Neural cell (in vitro differentiated cells): ENCODE measurements around the gene PTOV1. TPM values are rescaled to one million over a fixed set of nuclear protein-coding genes. Genes with fewer than 3 reads are reported as not detected.

Experiments used
- H2AFZ ChIP-seq: fragments of 200-600, 300-800 bp; sonication (generic), shearing (Covaris generic); 2 replicates; pipeline ENCODE4 v1.6.0; 2014; ENCODE audit warnings: low read depth, mild to moderate bottlenecking, antibody characterized with exemption, low read length, moderate library complexity
- H3F3A ChIP-seq: fragments of 200-600 bp; shearing (Covaris generic); 2 replicates; pipeline ENCODE4 v1.6.1; 2016; ENCODE audit warnings: mild to moderate bottlenecking, moderate library complexity, mixed read lengths, antibody characterized with exemption, low read length; ENCODE audit not compliant: insufficient read depth, poor library complexity, severe bottlenecking
- H3K27ac ChIP-seq: fragments of 200-600, 300-800 bp; sonication (generic), shearing (Covaris generic); 2 replicates; pipeline ENCODE4 v1.5.1; 2014; ENCODE audit warnings: mild to moderate bottlenecking, low read length, moderate library complexity
- H3K27me3 ChIP-seq: fragments of 300-800, 200-600 bp; sonication (generic), shearing (Covaris generic); 2 replicates; pipeline ENCODE4 v1.6.0; 2014; ENCODE audit warnings: mild to moderate bottlenecking, low read depth, low read length, moderate library complexity; ENCODE audit not compliant: insufficient read depth
- H3K36me3 ChIP-seq: fragments of 300-800, 200-600 bp; sonication (generic), shearing (Covaris generic); 2 replicates; pipeline ENCODE4 v1.5.1; 2014; ENCODE audit warnings: mild to moderate bottlenecking, antibody characterized with exemption, low read length, moderate library complexity; ENCODE audit not compliant: insufficient read depth
- H3K4me2 ChIP-seq: fragments of 300-800, 200-600 bp; sonication (generic), shearing (Covaris generic); 2 replicates; pipeline ENCODE4 v1.6.0; 2014; ENCODE audit warnings: mild to moderate bottlenecking, low read length
- H3K4me3 ChIP-seq: fragments of 300-800, 200-600 bp; sonication (generic), shearing (Covaris generic); 2 replicates; pipeline ENCODE4 v1.5.1; 2014; ENCODE audit warnings: mild to moderate bottlenecking, low read length, moderate library complexity
- H3K79me2 ChIP-seq: fragments of 200-600 bp; shearing (Covaris generic); replicated peaks from 2 replicates; pipeline ENCODE4 v1.6.0; 2014; ENCODE audit warnings: mild to moderate bottlenecking, low read length, moderate library complexity; ENCODE audit not compliant: insufficient read depth
- H3K9ac ChIP-seq: fragments of 300-800, 200-600 bp; sonication (generic), shearing (Covaris generic); 2 replicates; pipeline ENCODE4 v1.6.1; 2016; ENCODE audit warnings: mild to moderate bottlenecking, low read length, mixed read lengths
- H3K9me2 ChIP-seq: fragments of 200-600 bp; shearing (Covaris generic); 2 replicates; pipeline ENCODE4 v1.6.1; 2016; ENCODE audit warnings: mild to moderate bottlenecking, low read length, mixed read lengths; ENCODE audit not compliant: insufficient read depth
- H3K9me3 ChIP-seq: fragments of 200-600, 300-800 bp; sonication (generic), shearing (Covaris generic); 2 replicates; pipeline ENCODE4 v1.6.1; 2016; ENCODE audit warnings: mild to moderate bottlenecking, mixed run types, low read length, moderate library complexity, mixed read lengths
- H4K20me1 ChIP-seq: fragments of 200-600 bp; shearing (Covaris generic); 2 replicates; pipeline ENCODE4 v1.6.1; 2016; ENCODE audit warnings: mild to moderate bottlenecking, mixed run types; ENCODE audit not compliant: insufficient read depth
- CTCF ChIP-seq: fragments of 450-650 bp; IDR thresholded peaks from 2 replicates; pipeline ENCODE4 v1.5.1; 2014; ENCODE audit warnings: antibody characterized with exemption, mild to moderate bottlenecking, moderate library complexity; ENCODE audit not compliant: poor library complexity, severe bottlenecking
- EP300 ChIP-seq: fragments of 450-650 bp; conservative IDR thresholded peaks from 2 replicates; pipeline ENCODE4 v1.6.1; 2014; ENCODE audit warnings: antibody characterized with exemption, mild to moderate bottlenecking, moderate library complexity; ENCODE audit not compliant: poor library complexity, severe bottlenecking
- EZH2 ChIP-seq: fragments of 200-600, 300-800 bp; shearing (Covaris generic), sonication (generic); IDR thresholded peaks from 2 replicates; pipeline ENCODE4 v1.6.1; 2014; ENCODE audit warnings: antibody characterized with exemption, low read length, borderline replicate concordance, mild to moderate bottlenecking; ENCODE audit not compliant: insufficient read depth, poor library complexity, severe bottlenecking
- MXI1 ChIP-seq: fragments of 450-650 bp; conservative IDR thresholded peaks from 2 replicates; pipeline ENCODE4 v1.6.1; 2014; ENCODE audit warnings: antibody characterized with exemption, mild to moderate bottlenecking; ENCODE audit not compliant: poor library complexity, severe bottlenecking
- POLR2AphosphoS5 ChIP-seq: IDR thresholded peaks from 2 replicates; pipeline ENCODE4 v1.6.1; 2012
- RAD21 ChIP-seq: fragments of 450-650 bp; conservative IDR thresholded peaks from 2 replicates; pipeline ENCODE4 v1.6.1; 2014; ENCODE audit warnings: antibody characterized with exemption, mild to moderate bottlenecking, moderate library complexity
- REST ChIP-seq: IDR thresholded peaks from 2 replicates; pipeline ENCODE4 v1.6.1; 2012; ENCODE audit warnings: borderline replicate concordance
- SMC3 ChIP-seq: fragments of 450-650 bp; conservative IDR thresholded peaks from 2 replicates; pipeline ENCODE4 v1.6.1; 2014; ENCODE audit warnings: antibody characterized with exemption, mild to moderate bottlenecking, moderate library complexity; ENCODE audit not compliant: poor library complexity
- polyA plus RNA-seq: library from polyadenylated mRNA; depleted of rRNA; stranded (reverse); fragments of >200 nt; gene quantifications from 2 replicates; pipeline ENCODE4 v1.2.3, GENCODE V29; 2014

PTOV1 gene
- polyA plus RNA-seq, 1 donor from 2014 or later, result 199 TPM

- no peaks in the 10 kb centered on the region for H3K36me3 ChIP-seq
- peak overlapping the region; percentile 14 for H2AFZ ChIP-seq
- no peaks in the 10 kb centered on the region for H3K79me2 ChIP-seq
- peak overlapping the region; percentile 67 for H3K4me3 ChIP-seq
- peak overlapping the region; percentile 62 for H3K9ac ChIP-seq
- no peaks in the 10 kb centered on the region for H4K20me1 ChIP-seq
- H3K9me3 ChIP-seq, result no peaks in the 10 kb centered on the region
- H3K27me3 ChIP-seq, result no peaks in the 10 kb centered on the region
- H3K27ac ChIP-seq, result peak overlapping the region; percentile 64
- H3K9me2 ChIP-seq, result no peaks in the 10 kb centered on the region
- H3K4me2 ChIP-seq, result peak overlapping the region; percentile 2
- peak; percentile 59 for TF ChIP-seq MXI1
- TF ChIP-seq RAD21, result no peak
- TF ChIP-seq POLR2AphosphoS5, result peak; percentile 9
- H3F3A ChIP-seq, result no peaks in the 10 kb centered on the region
Measured at GRCh38 chr19:49809160-49809940, 41.6 kb upstream of the PTOV1 start.

- Histone ChIP-seq H3K9me3 (no peaks in the 10 kb centered on the region), H4K20me1 (no peaks in the 10 kb centered on the region), H3K27ac (peak overlapping the region; percentile 64), H3K4me3 (peak overlapping the region; percentile 67), H3K36me3 (no peaks in the 10 kb centered on the region), H3K4me2 (peak overlapping the region; percentile 2), H3K9ac (no peak overlapping the region), H2AFZ (no peak overlapping the region), H3K27me3 (no peaks in the 10 kb centered on the region), H3K79me2 (no peaks in the 10 kb centered on the region), H3K9me2 (no peaks in the 10 kb centered on the region), H3F3A (no peaks in the 10 kb centered on the region)
- TF ChIP-seq EP300, result no peak
- TF ChIP-seq CTCF, result no peak
- no peak for TF ChIP-seq POLR2AphosphoS5
- no peak for TF ChIP-seq MXI1
- no peak for TF ChIP-seq RAD21
- no peak for TF ChIP-seq SMC3
- no peak for TF ChIP-seq REST
- TF ChIP-seq EZH2, result no peak
Measured at GRCh38 chr19:49809941-49810389, 41.0 kb upstream of the PTOV1 start.
